Neural crest cell (in vitro differentiated cells): ENCODE data around the gene DLX4. TPM values are rescaled to one million over a fixed set of nuclear protein-coding genes. Genes with fewer than 3 reads are reported as not detected.

Experiments
- DNase-seq: peaks from one replicate; pipeline ENCODE4 v3.0.0; 2021; ENCODE audit warnings: low read depth, mixed read lengths, low spot score
- H3K27ac Mint-ChIP-seq: one replicate; pipeline ENCODE4 v1.8.0; 2021; ENCODE audit warnings: mild to moderate bottlenecking, mixed read lengths; ENCODE audit not compliant: unreplicated experiment
- H3K27me3 Mint-ChIP-seq: 2 replicates; pipeline ENCODE4 v1.8.0; 2021; ENCODE audit warnings: low read depth, mild to moderate bottlenecking, mixed read lengths
- H3K36me3 Mint-ChIP-seq: 2 replicates; pipeline ENCODE4 v1.8.0; 2021; ENCODE audit warnings: low read depth, mild to moderate bottlenecking, mixed read lengths
- H3K4me1 Mint-ChIP-seq: 2 replicates; pipeline ENCODE4 v1.8.0; 2021; ENCODE audit warnings: mixed read lengths
- H3K4me3 Mint-ChIP-seq: one replicate; pipeline ENCODE4 v1.8.0; 2021; ENCODE audit warnings: mild to moderate bottlenecking, mixed read lengths
- H3K9me3 Mint-ChIP-seq: 2 replicates; pipeline ENCODE4 v1.8.0; 2021; ENCODE audit warnings: mixed read lengths
- CTCF ChIP-seq: fragments of 200-600 bp; sonication (generic); conservative IDR thresholded peaks from 2 replicates; pipeline ENCODE4 v1.5.0; 2021; ENCODE audit warnings: antibody characterized with exemption, mild to moderate bottlenecking
- total RNA-seq: library from RNA; stranded (reverse); gene quantifications from 2 replicates; pipeline ENCODE4 v1.2.1, GENCODE V29; 2021

The DLX4 gene
- total RNA-seq, 1 donor from 2014 or later = 0.49 TPM

GRCh38 chr17:49968405-49969133 lies 421 bp upstream of the DLX4 start:
- no peak for TF ChIP-seq CTCF
- Mint-ChIP-seq H3K27ac (no peak overlapping the region), H3K4me3 (peak overlapping the region; percentile 92), H3K27me3 (peaks cover 99% of the 10 kb centered on the region), H3K36me3 (peaks cover 5% of the 10 kb centered on the region), H3K4me1 (peaks cover 28% of the 10 kb centered on the region), H3K9me3 (no peaks in the 10 kb centered on the region)
- DNase-seq = peak; percentile 56

DNA sequence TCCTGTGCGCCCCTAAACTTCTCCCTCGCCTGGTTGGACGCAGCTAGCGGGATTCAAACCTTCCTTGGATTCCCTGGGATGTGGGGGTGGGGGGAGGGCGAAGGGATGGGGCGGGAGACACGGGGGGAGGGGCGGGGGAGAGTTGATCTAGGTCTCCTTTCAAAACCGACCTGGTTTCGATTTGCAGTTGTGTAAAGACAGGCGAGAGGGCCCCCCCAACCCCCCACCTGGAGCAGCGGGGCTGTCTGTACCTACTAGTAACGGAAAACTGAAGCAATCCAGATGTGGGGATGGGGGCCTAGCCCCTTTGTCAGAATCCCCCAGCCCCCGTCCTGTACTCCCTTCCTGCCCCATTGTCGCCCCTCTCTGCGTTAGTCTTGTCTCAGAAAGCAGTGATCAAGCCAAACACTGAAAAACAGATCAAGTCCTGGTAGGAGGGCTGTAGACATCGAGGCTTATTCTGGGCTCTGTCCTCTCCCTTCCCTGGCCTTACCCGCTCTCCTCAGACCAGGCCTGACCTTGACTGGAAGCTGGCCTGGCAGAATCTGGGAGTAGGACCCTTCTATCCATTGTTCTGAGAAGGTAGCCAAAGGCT lies 902 bp downstream of the DLX4 start:
- Mint-ChIP-seq H3K27ac (no peak overlapping the region), H3K9me3 (no peaks in the 10 kb centered on the region), H3K4me3 (peak overlapping the region; percentile 70), H3K4me1 (peaks cover 16% of the 10 kb centered on the region), H3K27me3 (peaks cover 99% of the 10 kb centered on the region), H3K36me3 (peaks cover 5% of the 10 kb centered on the region)
- DNase-seq = no peak
- TF ChIP-seq CTCF = no peak

DNA sequence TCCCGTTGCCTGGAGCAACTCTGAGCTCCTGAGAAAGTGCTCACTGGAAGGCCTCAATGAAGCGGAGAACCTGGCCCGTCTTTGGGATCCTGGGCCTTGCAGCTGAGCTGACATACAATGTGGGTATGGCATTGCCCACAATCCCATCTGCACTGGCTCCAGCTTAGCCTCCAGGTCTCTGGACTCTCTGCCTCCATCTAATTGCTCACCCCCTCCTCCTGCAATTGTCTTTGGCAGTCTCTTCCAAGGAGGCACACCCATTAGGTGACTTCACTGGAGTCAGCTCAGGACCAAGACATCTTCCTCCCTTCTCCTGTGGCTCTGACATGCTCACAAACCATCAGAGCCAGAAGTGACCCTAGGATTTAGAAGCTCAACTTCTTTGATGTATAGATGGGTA lies 1.5 kb downstream of the DLX4 start:
- H3K9me3 Mint-ChIP-seq = no peaks in the 10 kb centered on the region
- peaks cover 99% of the 10 kb centered on the region for H3K27me3 Mint-ChIP-seq
- no peak for DNase-seq
- no peak overlapping the region for H3K27ac Mint-ChIP-seq
- H3K4me1 Mint-ChIP-seq = peaks cover 13% of the 10 kb centered on the region
- peaks cover 5% of the 10 kb centered on the region for H3K36me3 Mint-ChIP-seq
- no peak for TF ChIP-seq CTCF
- peak overlapping the region; percentile 70 for H3K4me3 Mint-ChIP-seq

DNA sequence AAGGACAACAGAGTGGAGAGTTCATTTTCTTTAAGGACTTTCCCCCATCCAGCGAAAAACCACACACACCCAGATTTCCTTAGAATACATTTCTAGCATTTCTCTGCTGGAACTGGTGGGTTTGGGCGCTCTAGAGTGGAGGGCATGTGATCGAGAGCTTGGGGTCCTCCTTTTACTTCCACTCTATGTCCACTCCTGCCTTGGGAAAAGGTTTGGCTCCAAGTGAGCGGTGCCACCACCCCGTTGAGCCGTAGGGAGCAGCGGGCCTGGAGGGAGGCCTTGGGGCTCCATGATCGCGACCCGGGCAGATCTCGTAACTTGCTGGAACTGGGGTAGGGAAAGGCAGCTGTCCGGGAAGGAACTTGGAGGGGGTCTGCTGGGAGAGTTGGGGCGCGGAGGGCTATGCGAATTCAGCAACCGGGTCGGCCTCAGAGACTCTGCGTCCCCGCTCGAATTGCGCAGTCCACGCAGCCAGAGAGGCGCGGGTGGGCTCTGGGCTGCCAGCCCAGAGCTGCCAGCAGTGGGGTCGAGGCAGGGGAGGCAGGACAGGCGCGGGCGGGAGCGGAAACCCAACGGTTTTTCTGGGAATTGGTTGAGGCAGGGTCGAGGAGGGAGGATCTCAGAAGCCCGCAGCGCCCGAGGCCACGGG lies 2.3 kb downstream of the DLX4 start:
- Mint-ChIP-seq H3K36me3 (peaks cover 2% of the 10 kb centered on the region), H3K4me1 (peaks cover 13% of the 10 kb centered on the region), H3K9me3 (no peaks in the 10 kb centered on the region), H3K4me3 (peak overlapping the region; percentile 70), H3K27me3 (peaks cover 99% of the 10 kb centered on the region), H3K27ac (no peak overlapping the region)
- TF ChIP-seq CTCF = no peak
- DNase-seq = no peak

GRCh38 chr17:49971848-49972485 lies 3.0 kb downstream of the DLX4 start:
- Mint-ChIP-seq H3K36me3 (peaks cover 2% of the 10 kb centered on the region), H3K4me1 (peaks cover 13% of the 10 kb centered on the region), H3K27me3 (peaks cover 99% of the 10 kb centered on the region), H3K4me3 (peak overlapping the region; percentile 41), H3K27ac (no peak overlapping the region), H3K9me3 (no peaks in the 10 kb centered on the region)
- no peak for DNase-seq
- no peak for TF ChIP-seq CTCF
